H1 (cell line): ENCODE data around the gene LPP.

Experiments
- JUND ChIP-seq: IDR thresholded peaks from 2 replicates; pipeline ENCODE4 v1.6.1; 2011; ENCODE audit warnings: mild to moderate bottlenecking, improper control_type of control experiment, low read length
- POLR2A ChIP-seq, 2 experiments: IDR thresholded peaks; 1 replicate in 1 of 2; 2 replicates in 1 of 2; pipeline ENCODE4 v1.6.1; 2011; ENCODE audit warnings: low read depth in 2 of 2, low read length in 2 of 2, mild to moderate bottlenecking in 2 of 2; ENCODE audit errors: control extremely low read depth in 1 of 2
- SIX5 ChIP-seq: IDR thresholded peaks from 2 replicates; pipeline ENCODE4 v1.6.1; 2011; ENCODE audit warnings: mild to moderate bottlenecking, low read depth, low read length

DNA sequence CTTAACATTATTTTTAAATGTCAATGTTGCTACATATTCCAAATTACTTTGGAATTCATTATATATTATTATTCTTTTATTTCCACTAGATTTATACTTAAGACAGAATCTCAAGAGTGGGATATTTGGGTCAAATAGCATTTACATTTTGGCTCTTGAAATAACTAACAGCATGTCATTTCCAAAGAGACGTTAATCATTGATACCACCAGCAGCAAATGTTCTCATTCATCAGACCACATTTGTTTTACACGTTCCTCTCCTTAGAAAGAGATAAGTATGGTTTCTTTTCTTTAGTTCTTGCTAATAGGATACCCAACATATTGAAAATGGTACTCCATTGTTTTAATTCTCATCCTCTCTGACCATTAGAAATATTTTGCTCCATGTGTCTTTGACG is 229.8 kb downstream of the LPP start:
- TF ChIP-seq SIX5, result no peak
- no peak for TF ChIP-seq POLR2A (IDR thresholded peaks at IDR 0.05; ENCODE audit: control extremely low read depth in 1 of 2, low read depth in 2 of 2, low read length in 2 of 2)
- no peak for TF ChIP-seq JUND
